ENCODE results near the gene DYNC1H1.
"Not testable (repeated sequence)": the region's sequence is repeated elsewhere in the genome, so short reads cannot be mapped to it uniquely, and the experiment has no call there.

The DYNC1H1 gene

DNA sequence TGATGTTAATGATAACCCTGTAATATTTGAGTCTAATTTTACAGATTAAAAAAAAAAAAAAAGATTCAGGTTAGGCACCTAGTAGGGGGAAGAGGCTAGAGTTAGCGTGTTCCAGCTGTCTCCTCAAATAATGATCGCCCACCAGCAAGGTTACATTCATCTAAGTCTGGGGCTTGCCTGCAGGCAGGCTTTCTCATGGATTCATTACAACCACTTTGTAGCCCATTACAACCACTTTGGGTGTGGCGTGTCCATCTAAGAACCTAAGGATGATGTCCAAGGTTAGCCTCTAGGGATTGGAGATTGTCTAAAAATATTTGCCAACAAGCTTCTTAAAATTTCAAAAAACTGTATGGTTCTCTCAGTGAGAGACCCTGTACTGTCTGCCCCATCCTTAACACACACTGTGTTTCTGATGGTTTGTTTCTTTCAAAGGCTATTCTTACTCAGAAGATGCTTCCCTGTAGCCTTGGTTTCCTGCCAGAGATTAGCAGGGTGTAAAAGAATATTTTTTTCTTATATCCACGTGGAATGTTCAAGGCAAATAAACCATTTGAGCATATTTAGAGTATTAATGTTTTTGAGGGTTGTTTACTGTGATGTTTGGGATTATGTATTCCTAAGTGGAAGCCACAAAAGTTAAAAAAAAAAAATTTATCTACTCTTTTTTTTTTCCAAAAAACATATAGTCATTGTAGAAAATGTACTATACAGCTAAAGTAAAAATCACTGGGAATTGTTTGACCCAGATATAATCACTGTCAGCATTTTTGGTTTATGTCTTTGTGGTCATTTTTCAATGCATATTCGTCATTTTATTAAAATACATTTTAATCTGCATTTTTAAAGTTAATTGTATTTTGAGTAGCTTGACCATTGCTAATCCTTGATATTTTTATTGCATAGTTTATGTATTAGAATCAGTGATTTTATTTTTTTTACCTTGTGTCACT is 1.7 kb downstream of the DYNC1H1 start:
- DNase-seq: no peak

DNA sequence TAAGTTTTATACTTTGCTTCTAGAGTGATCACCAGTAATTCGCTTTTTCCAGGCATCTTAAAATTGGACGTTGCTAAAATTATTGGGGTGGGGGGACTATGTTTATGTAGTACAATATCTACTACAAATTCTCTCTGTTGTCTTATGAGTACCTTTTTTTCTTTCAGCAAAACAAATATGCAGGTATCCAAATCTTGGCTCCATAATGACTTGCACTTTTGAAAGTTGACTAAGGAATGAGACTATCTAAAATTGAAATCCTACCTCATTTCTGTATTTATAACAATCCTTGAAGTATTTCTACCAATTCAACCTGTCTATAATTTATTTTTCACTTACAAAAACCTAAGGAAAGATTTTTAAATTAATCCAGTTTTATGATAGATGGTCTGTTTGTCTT is 2.4 kb downstream of the DYNC1H1 start:
- no peak for DNase-seq

GRCh38 chr14:101968186-101968585 is 3.8 kb downstream of the DYNC1H1 start:
- DNase-seq: no peak

DNA sequence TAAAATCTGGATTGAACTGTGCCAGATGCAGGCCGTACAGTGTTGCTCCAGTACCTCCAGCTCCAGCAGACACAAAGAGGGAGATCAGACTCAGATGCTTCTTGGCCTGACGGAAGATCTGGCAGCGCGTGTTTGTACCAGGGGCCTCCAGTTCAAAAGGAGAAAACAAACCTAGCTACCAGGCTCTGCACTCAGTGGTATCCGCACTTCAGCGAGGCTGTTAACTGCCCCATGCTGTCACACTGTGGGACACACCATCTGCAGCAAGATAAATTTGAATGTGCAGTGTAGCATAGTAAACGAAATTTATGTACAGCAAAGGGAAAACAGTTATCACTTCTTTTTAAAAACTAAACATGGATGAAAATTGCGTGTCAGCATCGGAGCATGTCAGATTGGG is 5.1 kb downstream of the DYNC1H1 start:
- no peak for DNase-seq

- no peak for DNase-seq
Measured at GRCh38 chr14:101970830-101971400, 6.5 kb downstream of the DYNC1H1 start.

DNA sequence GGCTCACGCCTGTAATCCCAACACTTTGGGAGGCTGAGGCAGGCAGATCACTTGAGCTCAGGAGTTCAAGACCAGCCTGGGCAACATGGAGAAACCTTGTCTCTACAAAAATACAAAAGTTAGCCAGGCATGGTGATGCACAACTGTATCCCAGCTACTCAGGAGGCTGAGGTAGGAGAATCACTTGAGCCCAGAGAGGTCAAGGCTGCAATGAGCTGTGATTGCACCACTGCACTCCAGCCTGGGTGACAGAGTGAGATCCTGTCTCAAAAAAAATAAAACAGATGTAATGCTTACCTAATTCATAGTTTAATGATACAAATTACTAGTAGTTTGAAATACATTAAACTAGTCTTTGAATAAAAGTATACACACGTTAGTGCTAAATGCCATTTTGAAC is 7.1 kb downstream of the DYNC1H1 start:
- DNase-seq: not testable (repeated sequence)

GRCh38 chr14:101972126-101972866 is 7.9 kb downstream of the DYNC1H1 start:
- peak; percentile 28 to 34 for DNase-seq

DNA sequence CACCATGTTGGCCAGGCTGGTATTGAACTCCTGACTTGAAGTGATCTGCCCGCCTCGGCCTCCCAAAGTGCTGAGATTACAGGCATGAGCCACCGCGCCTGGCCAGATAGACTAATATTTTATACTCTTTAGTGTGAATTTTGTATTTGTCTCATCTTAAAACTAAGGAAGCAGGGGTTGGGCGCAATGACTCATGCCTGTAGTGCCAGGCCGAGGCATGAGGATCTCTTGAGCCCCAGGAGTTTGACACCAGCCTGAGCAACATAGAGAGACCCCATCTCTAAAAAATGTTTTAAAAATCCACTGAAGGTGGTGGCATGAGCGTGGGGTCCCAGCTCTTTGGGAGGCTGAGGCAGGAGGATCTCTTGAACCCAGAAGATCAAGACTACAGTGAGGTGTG is 9.0 kb downstream of the DYNC1H1 start:
- no peak for DNase-seq

GRCh38 chr14:101975231-101975630 is 10.9 kb downstream of the DYNC1H1 start:
- no peak for DNase-seq

DNA sequence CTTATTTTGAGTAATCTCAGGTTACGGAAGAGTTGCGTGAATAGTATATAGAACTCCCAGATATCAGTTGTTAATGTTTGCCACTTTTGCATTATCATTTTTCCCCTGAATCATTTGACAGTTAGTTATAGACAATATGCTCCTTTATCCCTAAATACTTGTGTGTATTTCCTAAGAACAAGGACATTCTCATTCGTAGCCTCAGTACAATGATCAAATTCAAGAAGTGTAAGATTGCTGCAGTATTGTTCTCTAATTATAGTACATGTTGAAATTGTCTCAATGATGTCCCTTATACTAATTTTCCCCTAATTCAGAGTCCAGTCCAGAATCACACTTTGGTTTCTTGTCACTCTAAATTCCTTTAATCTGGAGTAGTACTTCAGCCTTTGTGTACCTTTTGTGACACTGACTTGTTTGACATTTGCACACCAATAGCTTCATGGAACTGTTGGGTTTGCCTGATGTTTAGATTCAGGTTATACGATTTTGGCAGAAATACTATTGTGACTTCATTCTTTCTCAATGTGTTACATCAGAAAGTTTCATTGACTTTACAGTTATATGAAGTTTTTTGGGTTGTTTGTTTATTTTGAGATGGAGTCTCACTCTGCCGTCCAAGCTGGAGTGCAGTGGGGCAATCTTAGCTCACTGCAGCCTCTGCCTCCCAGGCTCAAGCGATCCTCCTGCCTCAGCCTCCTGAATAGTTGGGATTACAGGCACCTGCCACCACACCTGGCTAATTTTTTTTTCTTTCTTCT is 13.1 kb downstream of the DYNC1H1 start:
- DNase-seq: no peak

DNA sequence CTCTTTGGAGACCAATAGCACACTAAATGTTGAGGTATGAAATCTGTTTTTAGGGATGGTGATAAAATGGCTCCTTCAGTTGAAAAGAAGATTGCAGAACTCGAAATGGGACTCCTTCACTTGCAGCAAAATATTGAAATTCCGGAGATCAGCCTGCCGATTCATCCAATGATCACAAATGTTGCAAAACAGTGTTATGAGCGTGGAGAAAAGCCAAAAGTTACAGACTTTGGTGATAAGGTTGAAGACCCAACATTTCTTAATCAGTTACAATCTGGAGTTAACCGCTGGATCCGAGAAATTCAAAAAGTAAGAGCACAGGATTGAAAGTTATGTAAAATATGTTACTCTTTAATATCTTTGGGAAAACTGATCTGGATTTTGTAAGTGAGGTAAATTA is 15.3 kb downstream of the DYNC1H1 start:
- no peak for DNase-seq

DNA sequence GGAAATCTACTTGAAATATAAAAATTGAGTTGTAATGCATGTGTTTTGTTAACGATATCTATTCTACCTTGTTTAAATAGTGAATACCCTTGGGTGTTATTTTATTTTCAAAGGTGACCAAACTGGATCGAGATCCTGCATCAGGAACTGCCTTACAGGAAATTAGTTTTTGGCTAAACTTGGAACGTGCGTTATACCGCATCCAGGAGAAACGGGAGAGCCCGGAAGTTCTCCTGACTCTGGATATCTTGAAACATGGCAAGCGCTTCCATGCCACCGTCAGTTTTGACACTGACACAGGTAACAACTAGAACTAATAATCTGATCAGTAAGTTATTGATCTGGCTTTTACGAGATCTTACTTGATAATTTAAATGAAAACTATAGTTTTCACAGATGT is 15.9 kb downstream of the DYNC1H1 start:
- no peak for DNase-seq

GRCh38 chr14:101980700-101981099 is 16.3 kb downstream of the DYNC1H1 start:
- no peak for DNase-seq

GRCh38 chr14:101982621-101983020 is 18.2 kb downstream of the DYNC1H1 start:
- no peak for DNase-seq

DNA sequence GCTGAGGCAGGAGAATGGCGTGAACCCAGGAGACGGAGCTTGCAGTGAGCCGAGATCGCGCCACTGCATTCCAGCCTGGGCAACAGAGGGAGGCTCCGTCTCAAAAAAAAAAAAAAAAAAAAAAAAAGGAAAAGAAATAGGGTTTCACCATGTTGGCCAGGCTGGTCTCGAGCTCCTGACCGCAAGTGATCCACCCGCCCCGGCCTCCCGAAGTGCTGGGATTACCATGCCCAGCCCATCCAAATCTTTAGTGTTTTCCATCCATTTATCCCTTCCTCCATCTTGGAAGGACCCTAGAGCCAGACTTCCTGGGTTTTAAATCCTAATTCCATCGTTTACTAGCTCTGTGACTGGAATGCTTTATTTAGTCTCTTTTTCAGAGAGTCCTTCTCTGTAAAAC is 20.5 kb downstream of the DYNC1H1 start:
- not testable (repeated sequence) for DNase-seq

DNA sequence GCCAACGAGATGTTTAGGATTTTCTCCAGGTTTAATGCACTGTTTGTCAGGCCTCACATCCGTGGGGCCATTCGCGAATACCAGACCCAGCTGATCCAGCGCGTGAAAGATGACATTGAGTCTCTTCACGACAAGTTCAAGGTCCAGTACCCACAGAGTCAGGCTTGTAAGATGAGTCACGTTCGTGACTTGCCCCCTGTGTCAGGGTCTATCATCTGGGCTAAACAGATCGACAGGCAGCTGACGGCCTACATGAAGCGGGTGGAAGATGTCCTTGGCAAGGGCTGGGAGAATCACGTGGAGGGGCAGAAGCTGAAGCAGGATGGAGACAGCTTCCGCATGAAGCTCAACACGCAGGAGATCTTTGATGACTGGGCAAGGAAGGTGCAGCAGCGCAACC is 21.6 kb downstream of the DYNC1H1 start:
- DNase-seq: no peak

- no peak for DNase-seq
Measured at GRCh38 chr14:101986953-101987352, 22.6 kb downstream of the DYNC1H1 start.

DNA sequence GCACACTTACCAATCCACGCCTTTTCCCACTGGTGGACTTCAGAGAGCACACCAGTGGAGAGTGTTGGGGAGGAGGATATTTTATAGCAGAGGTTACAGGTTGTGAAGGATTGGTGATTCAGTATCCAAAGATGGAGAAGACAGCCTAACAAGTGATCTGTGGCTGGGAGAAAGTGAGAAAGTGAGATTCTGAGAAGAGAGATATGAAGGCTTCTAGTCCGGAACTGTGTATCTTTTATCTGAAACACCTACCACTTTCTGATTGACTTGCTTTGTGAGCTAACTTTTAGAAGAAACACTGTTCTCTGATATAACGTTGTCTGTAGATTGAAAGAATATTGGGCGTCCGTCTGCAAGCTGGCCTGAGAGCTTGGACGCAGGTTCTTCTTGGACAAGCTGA is 24.0 kb downstream of the DYNC1H1 start:
- no peak for DNase-seq

- DNase-seq: no peak
Measured at GRCh38 chr14:101991352-101991751, 27.0 kb downstream of the DYNC1H1 start.

GRCh38 chr14:101992708-101993107 is 28.3 kb downstream of the DYNC1H1 start:
- no peak for DNase-seq

- no peak for DNase-seq
Measured at GRCh38 chr14:101997429-101998336, 33.3 kb downstream of the DYNC1H1 start.

GRCh38 chr14:102000902-102001301 is 36.5 kb downstream of the DYNC1H1 start:
- no peak for DNase-seq

Data from hippocampal formation (tissue), 2 donors.